OCI-LY1 (cell line): ENCODE results near the gene DCAF5.

Experiments used
- CTCF ChIP-seq: fragments of 200-600 bp; sonication (generic), shearing (Covaris generic); IDR thresholded peaks from 2 replicates; pipeline ENCODE4 v1.5.1; 2017; ENCODE audit warnings: mild to moderate bottlenecking, antibody characterized with exemption, low read length, moderate library complexity, mixed read lengths
- EZH2 ChIP-seq: fragments of 200-600 bp; sonication (generic), shearing (Covaris generic); IDR thresholded peaks from 2 replicates; pipeline ENCODE4 v1.8.0; 2017; ENCODE audit warnings: borderline replicate concordance, mixed run types, mild to moderate bottlenecking, antibody characterized with exemption, low read length, moderate library complexity, mixed read lengths

GRCh38 chr14:69055125-69055524 is 97.8 kb downstream of the DCAF5 start:
- TF ChIP-seq CTCF (no peak), EZH2 (no peak)
